GM19395 (cell line): ENCODE results near the gene ZSWIM5.

ENCODE experiments used
- ATAC-seq: cut with Tn5 transposase; IDR thresholded peaks from one replicate; pipeline ENCODE4 v1.9.1; 2021; ENCODE audit warnings: mild to moderate bottlenecking, moderate library complexity; ENCODE audit not compliant: unreplicated experiment

Gene ZSWIM5

DNA sequence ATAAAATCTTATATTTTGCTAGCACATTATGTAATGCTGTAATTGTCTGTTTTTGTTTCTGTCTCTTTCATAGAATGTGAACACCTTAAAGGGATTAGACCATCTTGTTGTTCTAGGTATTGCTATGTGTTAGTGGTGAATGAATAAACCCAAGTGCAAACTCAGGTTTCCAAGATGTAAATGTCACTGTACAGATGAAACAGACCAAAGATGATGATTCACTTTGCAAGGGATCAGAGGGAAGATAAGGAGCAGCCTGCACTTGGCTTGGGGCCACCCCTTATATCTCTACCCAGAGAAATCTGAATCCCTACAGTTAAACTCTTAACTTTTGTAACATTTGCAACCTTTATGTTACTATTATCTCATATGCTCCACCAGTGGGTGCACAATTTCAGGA lies 168.9 kb downstream of the ZSWIM5 start:
- no peak for ATAC-seq

DNA sequence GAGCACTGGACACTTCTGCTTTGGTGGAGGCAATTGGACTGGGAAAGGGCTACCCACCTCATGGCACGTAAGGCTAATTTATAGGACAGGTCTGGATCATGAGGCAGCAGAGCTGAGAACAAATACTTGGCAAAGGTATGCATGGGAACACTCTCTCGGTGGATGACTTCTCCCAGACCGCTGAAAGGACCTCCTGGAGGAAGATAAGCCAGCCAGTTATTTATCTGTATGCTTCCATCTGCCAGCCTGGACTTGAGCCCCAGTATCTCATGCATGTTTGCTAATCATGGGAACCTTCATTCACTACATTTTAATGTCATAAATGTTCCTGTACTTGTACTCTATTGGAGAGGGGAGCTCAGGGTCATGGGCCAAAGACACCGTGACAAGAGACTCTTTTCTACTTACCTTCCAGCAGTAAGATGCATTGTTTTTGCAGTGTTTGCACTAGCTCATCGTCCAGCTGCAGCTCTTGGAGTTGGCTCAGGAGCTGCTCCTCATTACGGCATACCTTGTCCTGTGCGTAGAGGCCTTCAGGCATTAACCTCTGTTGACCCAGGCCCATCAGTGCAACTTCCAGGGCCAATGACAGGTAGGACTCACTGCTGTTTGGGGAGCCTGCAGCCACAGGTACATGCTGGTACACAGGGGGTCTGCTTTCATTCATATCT lies 170.6 kb downstream of the ZSWIM5 start:
- no peak for ATAC-seq

DNA sequence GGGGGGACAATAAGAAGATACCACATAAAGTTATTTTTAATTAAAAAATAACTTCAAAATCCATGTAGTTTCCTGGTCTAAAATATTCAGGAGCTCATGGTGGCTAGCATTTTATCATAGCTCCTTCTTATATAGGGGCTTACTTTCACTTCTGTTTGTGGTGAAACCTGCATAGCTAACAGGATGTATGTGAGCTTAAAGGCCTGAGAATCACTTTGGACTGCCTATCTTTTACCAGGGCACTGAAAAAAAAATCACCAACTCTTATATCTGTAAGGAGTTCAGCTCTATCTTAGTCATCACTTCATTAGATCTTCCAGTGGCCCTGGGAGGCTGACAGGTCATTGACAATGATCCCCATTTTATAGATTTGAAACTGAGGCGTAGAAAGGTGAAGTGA lies 173.0 kb downstream of the ZSWIM5 start:
- no peak for ATAC-seq

DNA sequence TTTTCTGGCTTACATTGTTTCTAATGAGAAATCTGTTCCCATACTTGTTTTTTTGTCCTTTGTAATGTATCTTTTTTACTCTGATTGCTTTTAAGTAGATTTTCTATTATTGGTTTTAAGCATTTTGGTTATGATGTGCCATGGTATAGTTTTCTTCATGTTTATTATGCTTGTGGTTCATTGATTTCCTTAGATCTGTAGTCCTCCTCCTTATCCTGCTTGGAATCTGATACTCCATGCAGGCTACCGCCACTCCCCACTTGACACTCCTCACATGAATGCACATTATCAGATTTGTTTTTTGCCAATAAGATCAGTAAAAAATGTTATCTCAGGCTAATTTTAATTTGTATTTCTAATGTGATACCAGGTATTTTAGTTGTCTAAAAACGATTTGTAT lies 173.6 kb downstream of the ZSWIM5 start:
- no peak for ATAC-seq

DNA sequence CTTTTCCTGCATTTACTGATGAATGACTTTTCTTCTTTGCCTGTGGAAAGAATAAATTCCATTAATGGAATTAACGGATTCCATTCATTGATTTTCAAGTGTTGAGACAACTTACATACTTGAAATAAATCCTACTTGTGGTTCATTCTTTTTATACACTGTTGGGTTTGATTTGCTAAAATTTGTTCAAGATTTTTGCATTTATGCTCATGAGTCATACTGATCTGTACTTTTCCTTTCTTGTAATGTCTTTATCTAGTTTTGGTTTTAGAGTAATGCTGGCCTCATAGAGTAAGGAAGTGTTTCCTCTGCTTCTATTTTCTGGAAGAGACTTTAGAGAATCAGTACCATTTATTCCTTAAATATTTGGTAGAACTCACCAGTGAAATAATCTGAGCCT lies 180.0 kb downstream of the ZSWIM5 start:
- no peak for ATAC-seq

DNA sequence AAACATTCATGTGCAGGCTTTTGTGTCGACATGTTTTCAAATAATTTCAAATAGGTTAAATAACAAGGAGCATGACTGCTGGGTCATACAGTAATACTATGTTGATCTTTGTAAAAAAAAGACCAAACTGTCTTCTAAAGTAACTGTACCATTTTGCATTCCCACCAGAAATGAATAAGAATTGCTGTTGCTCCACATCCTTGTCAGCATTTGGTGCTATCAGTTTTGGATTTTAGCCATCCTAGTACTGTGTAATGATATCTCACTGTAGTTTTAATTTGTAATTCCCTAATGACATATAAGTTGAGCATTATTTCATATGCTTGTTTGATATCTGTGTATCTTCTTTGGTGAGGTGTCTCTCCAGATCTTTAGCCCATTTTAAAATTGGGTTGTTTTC lies 182.7 kb downstream of the ZSWIM5 start:
- ATAC-seq = no peak

DNA sequence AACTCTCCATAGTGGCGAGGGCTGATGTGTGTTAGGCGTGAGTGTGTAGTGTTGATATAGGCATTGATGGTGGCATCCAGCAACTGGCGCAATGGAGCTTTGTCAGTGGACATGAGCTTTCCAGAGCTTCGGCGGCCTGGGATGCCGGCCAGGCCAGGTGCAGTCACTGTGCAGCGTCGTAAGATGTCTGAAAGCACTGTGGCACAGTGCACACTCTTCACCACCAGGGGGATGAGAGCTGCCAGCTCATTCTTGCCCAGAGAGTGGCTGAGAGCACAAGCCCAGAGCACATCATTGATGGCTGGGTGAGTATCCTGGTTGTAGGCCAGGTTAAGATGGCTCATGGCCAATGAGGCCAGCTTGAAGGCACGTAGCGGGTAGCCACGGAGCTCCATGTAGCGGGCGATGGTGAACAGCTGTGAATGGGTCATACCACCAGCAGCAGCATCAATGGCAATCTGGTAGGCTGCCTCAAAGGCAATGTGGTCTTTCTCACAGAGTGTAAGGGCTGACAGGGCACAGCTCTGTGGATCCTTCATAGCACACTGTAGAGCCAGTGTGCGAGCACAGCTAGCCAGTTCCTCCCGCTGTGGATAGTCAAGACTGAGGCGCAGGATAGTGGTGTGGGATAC lies 187.7 kb downstream of the ZSWIM5 start:
- no peak for ATAC-seq

DNA sequence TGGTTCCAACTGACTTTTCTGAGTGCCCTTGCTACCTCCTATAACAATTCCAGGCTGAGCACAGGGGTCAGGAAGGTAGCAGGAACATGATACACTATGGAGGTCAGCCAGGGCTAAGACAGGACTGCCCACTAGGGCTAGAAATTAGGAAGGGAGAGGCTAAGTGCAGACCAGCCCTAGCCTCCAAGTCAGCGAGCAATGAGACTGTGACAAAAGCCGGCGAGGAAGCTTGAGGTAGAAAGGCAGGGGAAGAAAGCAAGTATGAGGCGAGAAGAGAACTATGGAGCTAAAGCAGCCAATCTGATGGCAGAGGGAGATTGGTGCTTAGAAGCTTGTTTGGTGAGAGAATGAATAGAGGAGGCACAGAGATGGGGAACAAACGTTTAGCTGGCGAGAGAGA lies 189.6 kb downstream of the ZSWIM5 start:
- no peak for ATAC-seq

DNA sequence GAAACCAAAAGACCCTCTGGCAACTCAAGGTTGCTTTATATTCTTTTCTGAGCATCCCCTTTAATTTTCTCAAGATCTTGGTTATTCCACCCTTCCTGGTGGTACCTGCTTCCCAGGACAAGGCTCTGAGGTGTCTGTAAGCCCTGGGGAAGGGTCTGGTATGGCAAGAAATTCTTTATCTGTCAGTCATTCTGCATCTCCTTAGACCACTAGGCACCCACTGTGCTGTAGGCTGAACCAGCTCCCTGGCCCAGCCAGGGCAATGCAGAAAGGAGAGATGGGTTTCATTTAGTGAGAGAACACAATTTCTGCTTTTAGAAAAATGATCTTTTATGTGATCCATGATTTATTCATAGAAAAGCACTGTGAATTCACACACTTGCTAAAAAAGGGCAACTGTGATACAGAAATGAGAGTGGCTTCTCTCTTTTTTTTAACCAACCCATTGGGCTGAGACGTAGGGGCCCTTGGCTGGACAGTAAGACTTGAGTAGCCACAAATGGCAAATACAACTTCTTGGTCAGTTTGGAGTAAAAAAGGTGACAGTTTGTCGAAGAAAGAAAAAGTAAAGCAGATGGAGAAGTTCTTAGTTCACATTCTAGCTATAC lies 190.2 kb downstream of the ZSWIM5 start:
- ATAC-seq = no peak

DNA sequence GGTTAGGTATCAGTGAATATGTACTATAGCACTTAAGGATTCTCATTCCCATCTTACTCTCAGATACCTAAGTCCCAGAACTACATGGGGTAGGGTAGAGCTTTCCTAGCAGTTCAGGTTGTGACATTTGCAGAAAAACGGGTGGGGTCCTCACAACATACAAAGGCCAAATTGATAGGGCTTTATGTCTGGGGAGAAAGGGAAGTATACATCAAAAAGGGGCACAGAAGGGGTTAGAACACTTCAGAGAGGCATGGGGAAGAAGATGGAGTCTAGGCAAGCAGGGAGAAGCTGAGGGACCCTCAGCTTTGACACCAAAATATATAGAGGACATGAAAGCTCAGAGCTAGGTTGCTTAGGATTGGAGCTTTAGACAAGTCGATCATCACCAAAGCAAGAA lies 190.7 kb downstream of the ZSWIM5 start:
- no peak for ATAC-seq

DNA sequence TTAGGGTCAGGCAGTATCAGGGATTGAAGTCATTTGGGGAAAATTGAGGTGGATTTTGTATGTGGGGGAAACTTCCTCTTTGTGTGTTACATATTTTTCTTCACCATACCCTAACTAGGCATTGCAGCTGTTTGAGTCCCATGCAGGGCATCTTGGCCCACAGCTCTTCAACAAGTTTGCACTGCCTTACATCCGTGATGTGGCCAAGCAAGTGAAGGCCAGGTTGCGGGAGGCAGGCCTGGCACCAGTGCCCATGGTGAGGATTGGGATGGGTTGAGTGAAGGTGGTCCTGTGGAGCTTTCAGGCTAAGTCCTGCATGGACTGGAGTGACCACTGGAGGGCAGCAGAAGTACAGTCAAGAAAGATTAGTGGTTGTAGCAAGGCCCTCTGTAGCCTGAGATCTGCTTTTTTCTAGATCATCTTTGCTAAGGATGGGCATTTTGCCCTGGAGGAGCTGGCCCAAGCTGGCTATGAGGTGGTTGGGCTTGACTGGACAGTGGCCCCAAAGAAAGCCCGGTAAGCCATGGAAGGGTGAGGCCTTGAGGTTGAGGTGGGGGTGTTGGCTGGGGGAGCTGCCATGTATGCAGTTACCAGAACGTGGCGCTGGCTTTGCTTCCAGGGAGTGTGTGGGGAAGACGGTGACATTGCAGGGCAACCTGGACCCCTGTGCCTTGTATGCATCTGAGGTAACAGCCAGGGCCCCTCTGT lies 191.9 kb downstream of the ZSWIM5 start:
- no peak for ATAC-seq

DNA sequence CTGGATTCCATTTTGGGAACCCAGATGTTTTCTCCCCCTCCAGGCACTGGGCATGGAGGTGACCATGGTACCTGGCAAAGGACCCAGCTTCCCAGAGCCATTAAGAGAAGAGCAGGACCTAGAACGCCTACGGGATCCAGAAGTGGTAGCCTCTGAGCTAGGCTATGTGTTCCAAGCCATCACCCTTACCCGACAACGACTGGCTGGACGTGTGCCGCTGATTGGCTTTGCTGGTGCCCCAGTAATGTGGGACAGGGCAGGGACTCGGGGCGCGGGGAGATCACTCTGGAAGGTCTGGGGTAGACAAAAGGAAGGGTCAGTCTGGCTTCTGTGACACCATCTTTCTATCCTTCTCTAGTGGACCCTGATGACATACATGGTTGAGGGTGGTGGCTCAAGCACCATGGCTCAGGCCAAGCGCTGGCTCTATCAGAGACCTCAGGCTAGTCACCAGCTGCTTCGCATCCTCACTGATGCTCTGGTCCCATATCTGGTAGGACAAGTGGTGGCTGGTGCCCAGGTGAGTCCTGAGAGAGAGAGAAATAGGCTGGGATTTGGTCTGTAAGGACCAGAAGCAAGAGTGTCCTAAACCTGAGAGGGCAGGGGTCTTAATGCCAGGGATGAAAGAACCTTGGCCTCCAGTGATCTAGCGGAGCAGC lies 192.7 kb downstream of the ZSWIM5 start:
- no peak for ATAC-seq

DNA sequence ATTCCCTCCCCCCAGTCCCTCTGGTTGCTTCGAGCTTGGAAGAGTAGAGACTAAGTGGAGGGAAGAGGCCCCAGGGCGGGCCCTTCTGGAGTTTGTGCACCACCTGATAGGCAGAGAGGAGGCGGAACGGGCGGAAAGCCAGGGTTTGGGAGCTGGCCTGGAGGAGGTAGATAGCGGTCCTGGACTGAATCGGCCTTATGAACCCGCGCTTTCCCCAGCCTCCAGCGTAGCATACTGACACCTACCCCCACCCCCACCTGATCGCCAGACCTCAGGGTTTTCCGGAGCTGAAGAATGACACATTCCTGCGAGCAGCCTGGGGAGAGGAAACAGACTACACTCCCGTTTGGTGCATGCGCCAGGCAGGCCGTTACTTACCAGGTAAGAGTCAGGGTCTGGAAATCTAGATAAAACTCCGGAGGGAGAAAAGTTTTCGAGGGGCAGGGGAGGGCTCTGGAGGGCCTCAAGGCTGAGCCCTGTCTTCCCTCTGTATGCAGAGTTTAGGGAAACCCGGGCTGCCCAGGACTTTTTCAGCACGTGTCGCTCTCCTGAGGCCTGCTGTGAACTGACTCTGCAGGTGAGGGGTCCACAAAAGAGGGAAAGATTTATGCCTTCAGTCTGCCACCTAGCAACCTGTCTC lies 193.6 kb downstream of the ZSWIM5 start:
- ATAC-seq = no peak

DNA sequence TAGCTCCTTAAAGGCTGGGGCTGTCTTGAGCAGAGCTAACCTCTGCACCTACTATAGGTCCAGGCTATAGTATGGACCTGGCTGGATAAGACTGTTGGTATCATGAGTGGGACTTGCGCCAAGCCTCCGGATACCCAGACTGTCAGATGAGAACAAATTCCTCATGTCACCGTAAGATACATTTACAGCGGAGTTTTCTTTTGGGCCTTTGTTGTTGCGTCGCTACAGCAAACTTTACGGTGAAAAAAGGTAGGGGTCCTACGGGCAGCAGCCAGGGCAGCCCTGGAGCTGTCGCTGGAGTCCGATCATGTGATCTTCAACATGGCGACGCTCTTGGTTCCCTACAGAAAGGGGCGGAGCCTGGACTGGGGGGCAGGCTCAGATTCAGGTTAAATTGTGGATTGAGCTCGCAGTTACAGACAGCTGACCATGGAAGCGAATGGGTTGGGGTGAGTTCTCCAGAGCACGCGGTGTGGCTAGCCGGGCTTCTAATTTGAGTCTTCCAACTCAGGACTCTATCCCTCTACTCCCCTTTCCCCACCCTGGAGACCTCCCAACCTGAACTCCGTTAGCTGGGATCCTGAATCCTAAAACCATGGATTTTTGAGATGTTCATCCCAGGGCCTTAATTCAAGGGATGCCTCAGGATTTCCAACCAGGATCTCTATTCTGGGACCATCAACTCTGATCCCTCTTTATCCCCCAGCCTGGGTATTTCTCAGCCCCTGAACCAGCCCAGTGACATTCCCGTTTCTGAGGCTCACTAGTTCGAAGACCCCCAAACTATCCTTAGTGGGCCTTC lies 194.4 kb downstream of the ZSWIM5 start, which contains the start of gene UROD:
Gene UROD, plus strand, starts transcription at position 418 of the 802 bp plus-strand sequence. Its CDS starts 12 bp downstream, at position 430.
- peak; percentile 65 for ATAC-seq

DNA sequence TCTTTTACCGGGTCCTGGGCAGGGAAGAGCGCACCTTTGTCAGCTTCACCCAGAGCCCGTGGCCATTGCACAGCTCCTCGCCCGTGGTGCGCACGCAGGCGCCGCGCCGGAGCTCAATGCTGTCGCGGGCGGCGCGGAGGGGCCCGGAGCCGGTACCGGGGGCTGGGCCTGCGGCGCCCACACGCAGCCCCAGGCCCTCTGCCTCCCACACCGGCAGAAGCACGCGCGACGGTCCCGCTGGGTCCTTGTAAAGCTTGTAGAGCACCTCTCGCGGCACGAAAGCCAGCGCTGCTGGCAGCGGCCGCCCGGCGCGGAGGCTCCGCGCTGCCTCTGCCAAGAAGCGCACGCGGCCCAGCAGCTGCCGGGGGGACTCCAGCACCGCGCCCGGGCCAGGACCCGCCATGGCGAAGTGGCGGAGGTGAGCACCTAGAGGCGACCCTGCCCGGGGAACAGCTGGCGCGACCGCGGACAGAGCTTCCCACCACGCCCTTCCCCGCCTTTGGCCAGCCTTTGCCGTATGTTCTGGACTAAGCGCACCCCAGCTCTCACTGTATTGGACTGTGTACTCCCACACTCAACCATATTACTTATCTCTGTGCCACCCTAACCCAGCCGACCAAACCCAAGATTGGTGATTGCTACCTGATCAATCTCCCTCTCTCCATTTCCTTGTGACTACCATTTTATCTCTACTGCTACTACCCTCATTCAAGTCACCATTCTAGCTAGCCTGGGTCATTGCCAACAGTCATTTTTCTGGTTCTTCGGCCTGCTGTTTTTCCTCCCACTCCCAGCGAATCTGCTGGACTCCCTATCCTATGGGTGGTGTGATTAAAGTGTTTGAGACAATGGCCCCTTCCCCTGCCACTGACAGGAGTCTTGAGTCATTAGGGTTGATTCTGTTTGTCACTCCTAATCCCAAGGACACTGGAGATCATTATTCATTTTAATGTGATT lies 195.3 kb downstream of the ZSWIM5 start, which contains the start of gene HECTD3:
Gene HECTD3, minus strand, starts transcription at position 470 of the 957 bp plus-strand sequence. Its CDS starts 67 bp downstream, at position 403.
- peak; percentile 68 for ATAC-seq

DNA sequence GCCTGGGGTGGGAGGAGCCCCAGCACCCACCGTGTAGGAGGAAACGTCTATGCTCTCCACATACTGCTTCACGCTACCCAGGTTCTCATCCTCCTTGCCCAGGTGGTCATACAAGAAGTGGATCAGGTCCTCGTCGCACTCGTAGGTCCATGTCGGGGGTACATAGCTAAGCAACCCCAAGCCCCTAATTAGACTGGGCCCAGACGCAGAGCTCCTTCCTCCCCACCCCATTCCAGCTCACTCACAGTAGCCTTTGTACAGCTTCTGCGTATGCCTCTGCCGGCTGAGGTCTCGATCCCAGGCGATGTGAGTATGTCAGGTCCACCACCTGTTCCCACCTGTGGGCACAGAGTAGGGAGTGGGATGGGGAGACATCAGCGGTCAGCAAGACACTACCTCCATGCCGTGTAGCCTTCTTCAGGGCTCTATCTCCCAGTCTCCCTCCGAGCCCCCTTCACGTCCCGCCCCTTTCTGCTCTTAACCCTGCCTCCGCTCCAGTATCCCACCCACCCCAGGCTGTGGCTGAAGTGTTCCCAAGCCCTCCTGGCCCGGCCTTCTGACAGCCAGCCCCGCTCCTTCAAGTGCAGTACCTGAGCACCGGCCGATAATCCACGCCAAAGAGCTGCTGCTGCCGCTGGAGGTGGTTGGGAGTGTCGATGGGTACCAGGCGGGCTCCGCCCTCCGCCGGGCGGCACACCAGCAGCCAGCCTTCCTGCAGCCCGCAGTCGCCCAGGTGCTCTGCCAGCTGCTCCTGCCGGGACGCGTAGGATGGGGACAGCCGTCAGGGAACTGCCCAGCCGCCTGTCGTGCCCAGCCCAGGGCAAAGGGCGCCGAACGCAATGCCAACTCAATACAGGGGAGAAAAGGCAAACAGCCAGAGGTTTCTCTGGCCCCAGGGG lies 196.2 kb downstream of the ZSWIM5 start:
- ATAC-seq = no peak

DNA sequence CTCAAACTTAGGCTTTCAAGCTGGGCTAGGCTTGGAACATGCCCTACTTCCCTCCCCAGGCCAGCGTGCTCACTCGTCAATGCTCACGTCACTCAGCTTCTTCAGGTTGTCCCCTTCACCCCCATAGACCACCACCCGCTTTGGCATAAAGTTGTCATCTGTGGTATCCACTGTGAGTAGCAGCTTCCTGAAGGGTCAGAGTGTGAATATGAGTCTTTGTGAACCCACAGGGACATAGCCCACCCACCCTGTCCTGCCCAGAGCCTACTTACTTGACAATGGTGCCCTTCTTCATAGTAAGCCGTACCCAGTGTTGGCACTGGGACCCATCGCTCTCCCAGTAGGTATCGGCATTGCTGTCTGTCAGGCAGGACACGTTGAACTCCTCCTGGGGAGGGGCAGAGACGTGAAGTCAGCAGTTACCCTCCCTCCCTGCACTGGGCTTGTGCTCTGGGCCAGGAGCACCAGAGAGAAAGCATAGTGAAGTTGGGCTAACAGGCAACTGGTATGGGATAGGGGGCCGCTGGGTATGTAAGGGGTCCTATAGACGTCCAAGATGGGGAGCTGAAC lies 197.0 kb downstream of the ZSWIM5 start:
- ATAC-seq = no peak
